Astrocyte (in vitro differentiated cells and primary cell): ENCODE measurements around the gene ROR2.

Source experiments
- EZH2 ChIP-seq: IDR thresholded peaks from 2 replicates; pipeline ENCODE4 v1.6.1; 2012; ENCODE audit warnings: mild to moderate bottlenecking, low read length, inconsistent platforms; ENCODE audit not compliant: insufficient read depth
- TF ChIP-seq, protein P1 (sequence below): IDR thresholded peaks from 2 replicates; pipeline ENCODE4 v1.5.1; 2011; ENCODE audit warnings: low read depth, mild to moderate bottlenecking, inconsistent platforms, low read length, moderate library complexity; ENCODE audit not compliant: insufficient read depth

DNA sequence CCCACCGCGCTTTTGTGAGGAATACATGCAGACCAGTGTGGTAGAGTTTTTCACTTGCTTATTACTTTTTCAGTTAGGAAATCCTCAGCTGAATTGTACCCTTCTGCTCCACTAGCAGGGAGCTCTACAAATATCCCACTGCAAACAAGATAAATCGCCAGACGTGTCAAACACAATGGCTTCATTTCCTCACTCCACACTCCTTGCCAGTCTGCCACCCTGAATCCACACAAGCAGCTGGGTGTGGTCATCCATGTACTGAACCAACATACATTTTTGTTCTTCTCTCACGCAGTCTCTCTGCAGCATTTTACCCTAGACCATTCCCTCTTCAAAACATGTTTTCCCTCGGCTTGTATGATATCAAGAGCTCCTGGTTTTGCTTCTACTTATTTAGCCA lies 3.7 kb upstream of the ROR2 start:
- TF ChIP-seq, protein P1, sequence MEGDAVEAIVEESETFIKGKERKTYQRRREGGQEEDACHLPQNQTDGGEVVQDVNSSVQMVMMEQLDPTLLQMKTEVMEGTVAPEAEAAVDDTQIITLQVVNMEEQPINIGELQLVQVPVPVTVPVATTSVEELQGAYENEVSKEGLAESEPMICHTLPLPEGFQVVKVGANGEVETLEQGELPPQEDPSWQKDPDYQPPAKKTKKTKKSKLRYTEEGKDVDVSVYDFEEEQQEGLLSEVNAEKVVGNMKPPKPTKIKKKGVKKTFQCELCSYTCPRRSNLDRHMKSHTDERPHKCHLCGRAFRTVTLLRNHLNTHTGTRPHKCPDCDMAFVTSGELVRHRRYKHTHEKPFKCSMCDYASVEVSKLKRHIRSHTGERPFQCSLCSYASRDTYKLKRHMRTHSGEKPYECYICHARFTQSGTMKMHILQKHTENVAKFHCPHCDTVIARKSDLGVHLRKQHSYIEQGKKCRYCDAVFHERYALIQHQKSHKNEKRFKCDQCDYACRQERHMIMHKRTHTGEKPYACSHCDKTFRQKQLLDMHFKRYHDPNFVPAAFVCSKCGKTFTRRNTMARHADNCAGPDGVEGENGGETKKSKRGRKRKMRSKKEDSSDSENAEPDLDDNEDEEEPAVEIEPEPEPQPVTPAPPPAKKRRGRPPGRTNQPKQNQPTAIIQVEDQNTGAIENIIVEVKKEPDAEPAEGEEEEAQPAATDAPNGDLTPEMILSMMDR: no peak
- TF ChIP-seq EZH2: no peak
